Neural cell (in vitro differentiated cells): ENCODE data around the gene SHTN1. TPM values are rescaled to one million over a fixed set of nuclear protein-coding genes. Genes with fewer than 3 reads are reported as not detected.

Source experiments
- H2AFZ ChIP-seq: fragments of 200-600, 300-800 bp; sonication (generic), shearing (Covaris generic); 2 replicates; pipeline ENCODE4 v1.6.0; 2014; ENCODE audit warnings: low read depth, mild to moderate bottlenecking, antibody characterized with exemption, low read length, moderate library complexity
- H3F3A ChIP-seq: fragments of 200-600 bp; shearing (Covaris generic); 2 replicates; pipeline ENCODE4 v1.6.1; 2016; ENCODE audit warnings: mild to moderate bottlenecking, moderate library complexity, mixed read lengths, antibody characterized with exemption, low read length; ENCODE audit not compliant: insufficient read depth, poor library complexity, severe bottlenecking
- H3K27ac ChIP-seq: fragments of 200-600, 300-800 bp; sonication (generic), shearing (Covaris generic); 2 replicates; pipeline ENCODE4 v1.5.1; 2014; ENCODE audit warnings: mild to moderate bottlenecking, low read length, moderate library complexity
- H3K27me3 ChIP-seq: fragments of 300-800, 200-600 bp; sonication (generic), shearing (Covaris generic); 2 replicates; pipeline ENCODE4 v1.6.0; 2014; ENCODE audit warnings: mild to moderate bottlenecking, low read depth, low read length, moderate library complexity; ENCODE audit not compliant: insufficient read depth
- H3K36me3 ChIP-seq: fragments of 300-800, 200-600 bp; sonication (generic), shearing (Covaris generic); 2 replicates; pipeline ENCODE4 v1.5.1; 2014; ENCODE audit warnings: mild to moderate bottlenecking, antibody characterized with exemption, low read length, moderate library complexity; ENCODE audit not compliant: insufficient read depth
- H3K4me2 ChIP-seq: fragments of 300-800, 200-600 bp; sonication (generic), shearing (Covaris generic); 2 replicates; pipeline ENCODE4 v1.6.0; 2014; ENCODE audit warnings: mild to moderate bottlenecking, low read length
- H3K4me3 ChIP-seq: fragments of 300-800, 200-600 bp; sonication (generic), shearing (Covaris generic); 2 replicates; pipeline ENCODE4 v1.5.1; 2014; ENCODE audit warnings: mild to moderate bottlenecking, low read length, moderate library complexity
- H3K79me2 ChIP-seq: fragments of 200-600 bp; shearing (Covaris generic); replicated peaks from 2 replicates; pipeline ENCODE4 v1.6.0; 2014; ENCODE audit warnings: mild to moderate bottlenecking, low read length, moderate library complexity; ENCODE audit not compliant: insufficient read depth
- H3K9ac ChIP-seq: fragments of 300-800, 200-600 bp; sonication (generic), shearing (Covaris generic); 2 replicates; pipeline ENCODE4 v1.6.1; 2016; ENCODE audit warnings: mild to moderate bottlenecking, low read length, mixed read lengths
- H3K9me2 ChIP-seq: fragments of 200-600 bp; shearing (Covaris generic); 2 replicates; pipeline ENCODE4 v1.6.1; 2016; ENCODE audit warnings: mild to moderate bottlenecking, low read length, mixed read lengths; ENCODE audit not compliant: insufficient read depth
- H3K9me3 ChIP-seq: fragments of 200-600, 300-800 bp; sonication (generic), shearing (Covaris generic); 2 replicates; pipeline ENCODE4 v1.6.1; 2016; ENCODE audit warnings: mild to moderate bottlenecking, mixed run types, low read length, moderate library complexity, mixed read lengths
- H4K20me1 ChIP-seq: fragments of 200-600 bp; shearing (Covaris generic); 2 replicates; pipeline ENCODE4 v1.6.1; 2016; ENCODE audit warnings: mild to moderate bottlenecking, mixed run types; ENCODE audit not compliant: insufficient read depth
- EP300 ChIP-seq: fragments of 450-650 bp; conservative IDR thresholded peaks from 2 replicates; pipeline ENCODE4 v1.6.1; 2014; ENCODE audit warnings: antibody characterized with exemption, mild to moderate bottlenecking, moderate library complexity; ENCODE audit not compliant: poor library complexity, severe bottlenecking
- EZH2 ChIP-seq: fragments of 200-600, 300-800 bp; shearing (Covaris generic), sonication (generic); IDR thresholded peaks from 2 replicates; pipeline ENCODE4 v1.6.1; 2014; ENCODE audit warnings: antibody characterized with exemption, low read length, borderline replicate concordance, mild to moderate bottlenecking; ENCODE audit not compliant: insufficient read depth, poor library complexity, severe bottlenecking
- MXI1 ChIP-seq: fragments of 450-650 bp; conservative IDR thresholded peaks from 2 replicates; pipeline ENCODE4 v1.6.1; 2014; ENCODE audit warnings: antibody characterized with exemption, mild to moderate bottlenecking; ENCODE audit not compliant: poor library complexity, severe bottlenecking
- POLR2AphosphoS5 ChIP-seq: IDR thresholded peaks from 2 replicates; pipeline ENCODE4 v1.6.1; 2012
- RAD21 ChIP-seq: fragments of 450-650 bp; conservative IDR thresholded peaks from 2 replicates; pipeline ENCODE4 v1.6.1; 2014; ENCODE audit warnings: antibody characterized with exemption, mild to moderate bottlenecking, moderate library complexity
- SMC3 ChIP-seq: fragments of 450-650 bp; conservative IDR thresholded peaks from 2 replicates; pipeline ENCODE4 v1.6.1; 2014; ENCODE audit warnings: antibody characterized with exemption, mild to moderate bottlenecking, moderate library complexity; ENCODE audit not compliant: poor library complexity
- TAF1 ChIP-seq: IDR thresholded peaks from 2 replicates; pipeline ENCODE4 v1.6.1; 2012; ENCODE audit warnings: low read depth
- polyA plus RNA-seq: library from polyadenylated mRNA; depleted of rRNA; stranded (reverse); fragments of >200 nt; gene quantifications from 2 replicates; pipeline ENCODE4 v1.2.3, GENCODE V29; 2014
- TF ChIP-seq, protein P1 (sequence below): IDR thresholded peaks from 2 replicates; pipeline ENCODE4 v1.6.1; 2012; ENCODE audit warnings: borderline replicate concordance
- TF ChIP-seq, protein P2 (sequence below): fragments of 450-650 bp; IDR thresholded peaks from 2 replicates; pipeline ENCODE4 v1.5.1; 2014; ENCODE audit warnings: antibody characterized with exemption, mild to moderate bottlenecking, moderate library complexity; ENCODE audit not compliant: poor library complexity, severe bottlenecking

SHTN1 gene
- polyA plus RNA-seq, 1 donor from 2014 or later, result 55.8 TPM

DNA sequence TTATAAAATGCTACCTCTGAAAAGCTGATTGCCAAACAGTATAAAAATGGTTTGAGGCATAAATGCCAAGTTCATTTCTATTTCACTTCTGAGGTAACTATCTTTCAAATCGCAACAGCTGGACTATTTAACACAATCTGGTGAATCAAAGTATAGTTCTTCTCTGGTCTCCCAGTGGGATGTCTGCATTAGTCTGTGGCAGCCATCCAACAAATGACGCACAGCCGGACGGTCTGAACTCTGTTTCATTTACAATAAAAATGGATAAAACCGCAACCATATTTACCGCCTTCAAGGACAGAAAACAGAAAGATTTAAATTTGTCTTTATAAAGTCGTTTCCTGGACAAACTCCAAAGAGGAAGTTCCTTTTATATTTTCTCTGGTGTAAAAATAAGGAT, 113.8 kb downstream of the SHTN1 start:
- no peak overlapping the region for H2AFZ ChIP-seq
- H4K20me1 ChIP-seq, result no peaks in the 10 kb centered on the region
- H3K9me2 ChIP-seq, result no peaks in the 10 kb centered on the region
- H3K27ac ChIP-seq, result no peak overlapping the region
- H3F3A ChIP-seq, result no peaks in the 10 kb centered on the region
- no peak overlapping the region for H3K4me2 ChIP-seq
- H3K9ac ChIP-seq, result no peak overlapping the region
- no peaks in the 10 kb centered on the region for H3K9me3 ChIP-seq
- no peaks in the 10 kb centered on the region for H3K79me2 ChIP-seq
- TF ChIP-seq POLR2AphosphoS5 (no peak), MXI1 (no peak), RAD21 (no peak), SMC3 (no peak), TAF1 (no peak), EZH2 (no peak), EP300 (no peak)
- TF ChIP-seq, protein P1, sequence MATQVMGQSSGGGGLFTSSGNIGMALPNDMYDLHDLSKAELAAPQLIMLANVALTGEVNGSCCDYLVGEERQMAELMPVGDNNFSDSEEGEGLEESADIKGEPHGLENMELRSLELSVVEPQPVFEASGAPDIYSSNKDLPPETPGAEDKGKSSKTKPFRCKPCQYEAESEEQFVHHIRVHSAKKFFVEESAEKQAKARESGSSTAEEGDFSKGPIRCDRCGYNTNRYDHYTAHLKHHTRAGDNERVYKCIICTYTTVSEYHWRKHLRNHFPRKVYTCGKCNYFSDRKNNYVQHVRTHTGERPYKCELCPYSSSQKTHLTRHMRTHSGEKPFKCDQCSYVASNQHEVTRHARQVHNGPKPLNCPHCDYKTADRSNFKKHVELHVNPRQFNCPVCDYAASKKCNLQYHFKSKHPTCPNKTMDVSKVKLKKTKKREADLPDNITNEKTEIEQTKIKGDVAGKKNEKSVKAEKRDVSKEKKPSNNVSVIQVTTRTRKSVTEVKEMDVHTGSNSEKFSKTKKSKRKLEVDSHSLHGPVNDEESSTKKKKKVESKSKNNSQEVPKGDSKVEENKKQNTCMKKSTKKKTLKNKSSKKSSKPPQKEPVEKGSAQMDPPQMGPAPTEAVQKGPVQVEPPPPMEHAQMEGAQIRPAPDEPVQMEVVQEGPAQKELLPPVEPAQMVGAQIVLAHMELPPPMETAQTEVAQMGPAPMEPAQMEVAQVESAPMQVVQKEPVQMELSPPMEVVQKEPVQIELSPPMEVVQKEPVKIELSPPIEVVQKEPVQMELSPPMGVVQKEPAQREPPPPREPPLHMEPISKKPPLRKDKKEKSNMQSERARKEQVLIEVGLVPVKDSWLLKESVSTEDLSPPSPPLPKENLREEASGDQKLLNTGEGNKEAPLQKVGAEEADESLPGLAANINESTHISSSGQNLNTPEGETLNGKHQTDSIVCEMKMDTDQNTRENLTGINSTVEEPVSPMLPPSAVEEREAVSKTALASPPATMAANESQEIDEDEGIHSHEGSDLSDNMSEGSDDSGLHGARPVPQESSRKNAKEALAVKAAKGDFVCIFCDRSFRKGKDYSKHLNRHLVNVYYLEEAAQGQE, result no peak
- TF ChIP-seq, protein P2, sequence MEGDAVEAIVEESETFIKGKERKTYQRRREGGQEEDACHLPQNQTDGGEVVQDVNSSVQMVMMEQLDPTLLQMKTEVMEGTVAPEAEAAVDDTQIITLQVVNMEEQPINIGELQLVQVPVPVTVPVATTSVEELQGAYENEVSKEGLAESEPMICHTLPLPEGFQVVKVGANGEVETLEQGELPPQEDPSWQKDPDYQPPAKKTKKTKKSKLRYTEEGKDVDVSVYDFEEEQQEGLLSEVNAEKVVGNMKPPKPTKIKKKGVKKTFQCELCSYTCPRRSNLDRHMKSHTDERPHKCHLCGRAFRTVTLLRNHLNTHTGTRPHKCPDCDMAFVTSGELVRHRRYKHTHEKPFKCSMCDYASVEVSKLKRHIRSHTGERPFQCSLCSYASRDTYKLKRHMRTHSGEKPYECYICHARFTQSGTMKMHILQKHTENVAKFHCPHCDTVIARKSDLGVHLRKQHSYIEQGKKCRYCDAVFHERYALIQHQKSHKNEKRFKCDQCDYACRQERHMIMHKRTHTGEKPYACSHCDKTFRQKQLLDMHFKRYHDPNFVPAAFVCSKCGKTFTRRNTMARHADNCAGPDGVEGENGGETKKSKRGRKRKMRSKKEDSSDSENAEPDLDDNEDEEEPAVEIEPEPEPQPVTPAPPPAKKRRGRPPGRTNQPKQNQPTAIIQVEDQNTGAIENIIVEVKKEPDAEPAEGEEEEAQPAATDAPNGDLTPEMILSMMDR, result no peak
- no peaks in the 10 kb centered on the region for H3K27me3 ChIP-seq
- H3K36me3 ChIP-seq, result no peaks in the 10 kb centered on the region
- no peak overlapping the region for H3K4me3 ChIP-seq

DNA sequence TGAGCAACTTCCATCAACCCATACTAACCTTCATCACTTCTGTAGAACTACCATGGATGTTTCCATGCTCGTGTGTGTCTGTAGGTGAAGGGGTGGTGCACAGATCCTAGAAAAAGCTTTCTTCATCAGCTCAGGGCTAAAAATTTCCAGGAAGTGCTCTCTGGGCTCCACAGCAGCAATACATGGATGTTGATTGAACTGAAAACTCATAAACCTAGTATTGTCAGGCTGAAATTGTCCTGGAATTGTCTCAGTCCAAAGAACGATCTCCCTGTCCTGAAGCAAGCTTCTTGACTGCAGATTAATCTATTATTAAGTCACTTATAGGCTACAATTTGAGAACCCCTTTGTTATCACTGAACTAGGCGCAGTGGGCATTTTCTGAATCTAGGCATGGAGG, 115.9 kb downstream of the SHTN1 start:
- Histone ChIP-seq H3K27me3 (no peaks in the 10 kb centered on the region), H3K9ac (no peak overlapping the region), H3K79me2 (no peaks in the 10 kb centered on the region), H3K9me3 (no peaks in the 10 kb centered on the region), H3F3A (no peaks in the 10 kb centered on the region), H3K4me2 (no peak overlapping the region), H3K4me3 (no peak overlapping the region), H4K20me1 (no peaks in the 10 kb centered on the region), H3K9me2 (no peaks in the 10 kb centered on the region), H3K27ac (no peak overlapping the region), H3K36me3 (no peaks in the 10 kb centered on the region), H2AFZ (no peak overlapping the region)
- TF ChIP-seq MXI1, result no peak
- TF ChIP-seq TAF1, result no peak
- TF ChIP-seq SMC3, result no peak
- no peak for TF ChIP-seq EZH2
- TF ChIP-seq EP300, result no peak
- no peak for TF ChIP-seq POLR2AphosphoS5
- TF ChIP-seq, protein P2, result no peak
- no peak for TF ChIP-seq RAD21
- TF ChIP-seq, protein P1, result no peak
